GM11168 (cell line): ENCODE data around the gene CHRNA1.

Experiments used
- in situ Hi-C: fragments of 300-500 bp; cut with MboI; formaldehyde crosslinking; loops from one replicate; pipeline ENCODE4 v1.12.0; 2022; ENCODE audit warnings: low sequenced_read_pairs; ENCODE audit not compliant: unreplicated experiment

The CHRNA1 gene

GRCh38 chr2:174764280-174765255 is at the start of gene CHRNA1:
TSS of gene CHRNA1 (minus strand) at chr2:174764472. CDS start at chr2:174764394, 78 bp downstream.
- in situ Hi-C loops = no loop called here

GRCh38 chr2:174812037-174812436 is 47.8 kb upstream of the CHRNA1 start:
- in situ Hi-C loops = no loop called here

GRCh38 chr2:174807931-174808330 is 43.7 kb upstream of the CHRNA1 start:
- in situ Hi-C loops = no loop called here

GRCh38 chr2:174805803-174806202 is 41.5 kb upstream of the CHRNA1 start:
- in situ Hi-C loops = no loop called here

- in situ Hi-C loops = no loop called here
Measured at GRCh38 chr2:174802459-174802858, 38.2 kb upstream of the CHRNA1 start.

- in situ Hi-C loops = no loop called here
Measured at GRCh38 chr2:174800436-174801205, 36.3 kb upstream of the CHRNA1 start.

GRCh38 chr2:174798801-174799200 is 34.5 kb upstream of the CHRNA1 start:
- in situ Hi-C loops = no loop called here

GRCh38 chr2:174797781-174798276 is 33.6 kb upstream of the CHRNA1 start:
- in situ Hi-C loops = no loop called here

- in situ Hi-C loops = no loop called here
Measured at GRCh38 chr2:174796319-174796771, 32.1 kb upstream of the CHRNA1 start.

- in situ Hi-C loops = no loop called here
Measured at GRCh38 chr2:174794851-174795374, 30.6 kb upstream of the CHRNA1 start.

- in situ Hi-C loops = no loop called here
Measured at GRCh38 chr2:174792309-174793025, 28.2 kb upstream of the CHRNA1 start.

GRCh38 chr2:174791746-174792280 is 27.5 kb upstream of the CHRNA1 start:
- in situ Hi-C loops = no loop called here

GRCh38 chr2:174791020-174791419 is 26.7 kb upstream of the CHRNA1 start:
- in situ Hi-C loops = no loop called here

- in situ Hi-C loops = no loop called here
Measured at GRCh38 chr2:174789001-174789400, 24.7 kb upstream of the CHRNA1 start.

- in situ Hi-C loops = no loop called here
Measured at GRCh38 chr2:174788291-174788929, 24.1 kb upstream of the CHRNA1 start.

GRCh38 chr2:174787487-174788205 is 23.4 kb upstream of the CHRNA1 start:
- in situ Hi-C loops = no loop called here

- in situ Hi-C loops = no loop called here
Measured at GRCh38 chr2:174786066-174786725, 21.9 kb upstream of the CHRNA1 start.

GRCh38 chr2:174785481-174785880 is 21.2 kb upstream of the CHRNA1 start:
- in situ Hi-C loops = no loop called here
